ENCODE results near the gene LONP2.
"Not testable (repeated sequence)": the region's sequence is repeated elsewhere in the genome, so short reads cannot be mapped to it uniquely, and the experiment has no call there.

The LONP2 gene

DNA sequence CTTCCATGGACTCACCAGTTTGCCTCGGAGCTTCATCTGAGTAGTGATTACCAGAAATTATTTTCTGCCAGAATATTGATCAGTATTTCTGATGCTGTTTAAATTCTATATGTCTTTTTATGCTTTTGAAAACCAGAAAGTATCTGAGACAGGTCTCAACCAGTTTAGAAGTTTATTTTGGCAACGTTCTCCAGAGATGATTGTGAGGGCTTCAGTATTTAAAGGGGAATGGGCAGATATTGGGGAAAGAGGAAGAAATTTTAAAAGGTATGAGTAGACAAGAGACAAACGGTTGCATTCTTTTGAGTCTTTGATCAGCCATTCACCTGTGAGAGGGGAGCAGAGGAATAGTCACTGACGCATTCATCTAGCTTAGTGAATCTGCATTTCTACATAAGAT is 47.7 kb downstream of the LONP2 start:
- no peak for DNase-seq

DNA sequence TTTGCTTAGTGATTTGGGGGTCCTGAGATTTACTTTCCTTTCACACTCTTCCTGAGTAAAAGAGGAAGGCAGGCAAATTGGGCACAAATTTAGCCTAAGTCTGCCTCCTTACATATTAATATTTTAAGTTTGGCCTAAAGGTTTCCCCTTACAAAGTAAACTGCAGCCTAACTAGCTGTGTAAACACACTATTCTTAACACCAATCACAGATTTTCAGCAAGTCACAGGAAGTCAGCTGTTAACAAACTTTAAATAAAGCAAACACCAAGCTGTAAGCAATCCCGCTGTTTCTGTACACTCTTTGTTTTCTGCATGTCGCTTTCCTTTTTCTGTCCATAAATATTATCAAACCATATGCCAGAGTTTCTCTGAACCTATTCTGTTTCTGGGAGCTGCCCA is 48.4 kb downstream of the LONP2 start:
- no peak for DNase-seq

DNA sequence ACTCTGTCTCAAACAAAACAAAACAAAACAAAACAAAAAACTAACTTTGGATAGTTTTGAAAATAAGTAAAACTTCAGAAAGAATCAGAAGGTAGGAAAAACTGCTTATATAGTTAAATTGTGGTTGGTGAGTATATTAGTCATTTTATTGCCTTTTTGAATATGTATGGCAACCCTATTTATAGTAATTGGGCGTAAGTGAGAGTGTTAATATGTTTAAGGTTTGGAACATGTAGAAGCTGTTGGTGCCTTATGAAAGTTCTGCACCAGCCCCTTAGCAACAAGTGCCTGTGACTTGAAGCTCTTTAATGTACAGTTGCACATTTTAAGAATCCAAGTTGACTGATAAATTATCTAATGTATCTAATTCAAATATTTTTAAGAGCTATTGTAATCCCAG is 50.6 kb downstream of the LONP2 start:
- no peak for DNase-seq

DNA sequence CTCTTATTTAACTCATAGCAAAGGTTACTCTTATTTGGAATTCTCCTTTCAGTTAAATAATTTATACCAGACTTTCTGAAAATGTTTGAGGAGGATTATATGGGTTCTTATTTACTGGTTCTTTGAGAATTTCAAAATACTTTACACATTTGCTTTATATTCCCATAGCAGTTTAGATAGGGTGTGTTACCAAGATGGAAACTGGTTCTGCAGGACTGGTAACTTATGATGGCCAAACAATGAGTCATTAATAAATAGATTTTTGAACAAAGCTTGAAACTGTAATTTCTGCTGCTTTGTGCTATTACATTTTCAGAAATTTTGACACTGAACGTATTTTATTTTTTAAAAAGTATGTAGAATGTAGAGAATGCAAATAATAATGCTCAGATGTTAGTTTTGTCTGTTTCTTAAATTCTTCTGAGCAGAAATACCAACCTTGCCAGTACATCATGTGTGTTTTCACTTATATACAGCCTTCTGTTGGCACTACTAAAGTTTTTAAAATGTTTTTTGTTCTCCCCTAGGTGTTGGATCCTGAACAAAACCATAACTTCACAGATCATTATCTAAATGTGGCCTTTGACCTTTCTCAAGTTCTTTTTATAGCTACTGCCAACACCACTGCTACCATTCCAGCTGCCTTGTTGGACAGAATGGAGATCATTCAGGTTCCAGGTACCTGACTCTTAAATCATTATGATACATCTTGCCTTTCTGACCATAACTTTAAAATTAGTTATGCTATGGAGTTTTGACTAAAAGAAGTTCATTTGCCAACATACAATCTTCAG is 51.6 kb downstream of the LONP2 start:
- no peak for DNase-seq

DNA sequence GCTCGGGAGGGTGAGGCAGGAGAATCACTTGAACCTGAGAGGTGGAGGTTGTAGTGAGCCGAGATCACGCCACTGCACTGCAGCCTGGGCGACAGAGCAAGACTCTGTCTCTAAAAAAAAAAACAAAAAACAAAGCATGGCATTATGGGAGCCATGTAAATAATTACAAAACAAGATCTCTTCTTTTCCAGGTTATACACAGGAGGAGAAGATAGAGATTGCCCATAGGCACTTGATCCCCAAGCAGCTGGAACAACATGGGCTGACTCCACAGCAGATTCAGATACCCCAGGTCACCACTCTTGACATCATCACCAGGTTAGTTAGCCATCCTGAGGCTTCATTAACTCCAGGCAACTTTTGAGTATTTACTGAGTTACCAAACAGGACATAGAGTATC is 55.4 kb downstream of the LONP2 start:
- DNase-seq = no peak

DNA sequence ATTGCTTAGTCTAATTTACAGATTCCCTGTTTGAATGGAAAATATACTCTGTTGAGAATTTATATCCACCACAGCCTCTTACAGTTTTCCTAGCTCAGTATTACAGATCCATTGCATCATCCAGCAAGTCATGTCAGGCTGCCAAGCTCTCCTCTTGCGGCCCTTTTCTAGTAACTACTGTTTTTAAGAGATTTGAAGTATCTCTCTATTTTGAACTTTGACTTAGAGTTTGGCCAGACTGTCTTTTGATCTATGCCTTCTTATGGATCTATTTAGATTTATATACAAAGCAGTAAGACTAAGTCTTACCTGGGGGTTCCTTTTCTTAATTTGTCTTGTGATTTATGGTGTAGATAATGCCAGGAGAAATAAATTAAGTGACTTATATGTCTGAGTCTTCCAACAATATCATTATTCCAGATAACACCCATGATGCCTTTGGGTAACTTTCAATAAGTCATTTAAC is 56.3 kb downstream of the LONP2 start:
- DNase-seq = no peak

DNA sequence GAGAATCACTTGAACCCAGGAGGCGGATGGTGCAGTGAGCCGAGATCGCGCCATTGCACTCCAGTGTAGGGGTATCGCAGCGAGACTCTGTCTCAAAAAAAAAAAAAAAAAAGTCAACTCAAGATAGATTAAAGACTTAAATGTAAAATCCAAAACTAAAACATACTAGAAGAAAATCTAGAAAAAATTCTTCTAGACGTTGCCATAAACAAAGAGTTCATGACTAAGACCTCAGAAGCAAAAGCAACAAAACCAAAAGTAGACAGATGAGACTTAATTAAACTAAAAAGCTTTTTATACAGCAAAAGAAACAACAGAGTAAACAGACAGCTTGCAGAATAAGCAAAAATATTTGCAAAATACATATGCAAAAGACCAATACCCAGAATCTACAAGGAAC is 64.4 kb downstream of the LONP2 start:
- DNase-seq = no peak

DNA sequence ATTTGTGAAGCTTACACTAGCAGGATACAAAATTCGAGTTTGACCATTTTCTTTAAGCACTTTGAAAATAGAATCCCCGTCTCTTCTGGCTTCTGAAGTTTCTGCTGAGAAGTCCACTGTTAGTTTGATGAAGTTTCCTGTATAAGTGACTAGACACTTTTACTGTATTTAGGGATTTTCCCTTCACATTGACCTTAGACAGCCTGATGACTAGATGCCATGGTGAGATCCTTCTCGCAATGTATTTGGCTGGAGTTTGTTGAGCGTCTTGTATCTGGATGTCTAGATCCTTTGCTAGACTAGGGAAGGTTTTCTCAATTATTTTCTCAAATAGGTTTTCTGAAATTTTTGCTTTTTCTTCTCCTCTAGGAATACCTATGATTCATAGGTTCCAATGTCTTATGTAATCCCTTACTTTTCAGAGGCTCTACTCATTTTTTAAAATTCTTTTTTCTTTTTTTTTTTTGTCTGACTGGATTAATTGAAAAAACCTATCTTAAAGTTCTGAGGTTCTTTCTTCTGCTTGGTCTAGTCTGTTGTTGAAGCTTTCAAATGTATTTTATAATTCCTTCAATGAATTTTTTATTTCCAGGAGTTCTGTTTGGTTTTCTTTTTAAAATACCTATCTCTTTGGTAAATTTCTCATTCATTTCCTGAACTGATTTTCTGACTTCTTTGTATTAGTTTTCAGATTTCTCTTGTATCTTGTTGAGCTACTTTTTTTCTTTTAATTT is 67.0 kb downstream of the LONP2 start:
- no peak for DNase-seq

DNA sequence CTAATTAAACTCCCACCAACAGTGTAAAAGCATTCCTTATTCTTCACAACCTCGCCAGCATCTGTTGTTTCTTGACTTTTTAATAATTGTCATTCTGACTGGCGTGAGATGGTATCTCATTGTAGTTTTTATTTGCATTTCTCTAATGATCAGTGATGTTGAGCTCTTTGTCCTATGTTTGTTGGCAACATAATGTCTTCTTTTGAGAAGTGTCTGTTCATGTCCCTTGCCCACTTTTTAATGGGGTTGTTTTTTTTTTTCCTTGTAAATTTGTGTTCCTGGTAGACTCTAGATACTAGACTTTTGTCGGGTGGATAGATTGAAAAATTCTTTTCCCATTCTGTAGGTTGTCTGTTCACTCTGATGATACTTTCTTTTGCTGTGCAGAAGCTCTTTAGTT is 69.8 kb downstream of the LONP2 start:
- not testable (repeated sequence) for DNase-seq

DNA sequence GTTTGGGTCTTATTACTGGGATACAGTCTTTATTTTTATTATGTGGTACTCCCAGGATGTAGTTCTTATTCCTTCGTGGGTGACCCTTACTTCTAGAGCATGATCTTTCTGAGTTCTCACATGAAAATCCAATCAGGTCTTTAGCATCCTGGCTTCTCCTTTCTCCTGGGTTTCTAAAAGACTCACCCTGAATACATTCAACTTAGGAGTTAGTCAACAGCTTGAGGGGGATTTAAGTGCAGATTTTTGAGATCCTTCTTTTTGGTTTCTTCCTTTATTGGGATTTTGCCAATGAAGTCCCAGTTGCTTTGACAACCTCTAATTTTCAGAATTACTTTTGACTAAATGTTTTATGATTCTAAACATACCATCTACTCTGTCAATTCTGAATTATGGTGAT is 72.9 kb downstream of the LONP2 start:
- DNase-seq = no peak

DNA sequence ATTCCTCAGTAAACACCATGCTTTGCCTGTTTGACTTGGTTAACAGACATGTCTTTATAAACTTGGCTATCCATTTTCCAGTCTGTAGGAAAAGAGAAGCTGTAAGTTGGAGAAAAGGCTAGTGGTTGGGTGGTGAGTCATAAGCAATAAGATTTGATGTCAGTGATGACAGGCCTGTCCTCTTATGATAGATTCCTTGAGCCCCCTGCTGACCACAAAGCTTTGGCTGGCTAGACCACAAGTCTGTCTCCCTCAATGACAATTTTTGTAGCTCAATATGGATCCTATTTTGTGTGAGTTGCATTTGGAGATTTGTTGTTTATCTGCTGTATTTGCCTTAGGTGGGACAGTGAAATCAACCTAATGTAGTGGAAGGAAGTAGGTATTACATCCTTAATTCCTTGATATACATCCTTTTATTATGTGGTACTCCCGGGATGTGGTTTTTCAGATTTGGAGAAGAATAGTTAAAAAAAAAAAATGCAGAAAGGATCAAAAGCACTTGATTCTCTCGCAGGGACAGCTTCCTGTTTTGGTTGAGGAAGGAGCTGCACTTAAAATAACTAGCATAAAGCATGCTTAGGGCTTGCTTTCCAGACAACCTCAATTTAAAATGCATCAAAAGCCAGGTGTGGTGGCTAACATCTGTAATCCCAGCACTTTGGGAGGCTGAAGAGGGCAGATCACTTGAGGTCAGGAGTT is 73.7 kb downstream of the LONP2 start:
- DNase-seq = no peak

DNA sequence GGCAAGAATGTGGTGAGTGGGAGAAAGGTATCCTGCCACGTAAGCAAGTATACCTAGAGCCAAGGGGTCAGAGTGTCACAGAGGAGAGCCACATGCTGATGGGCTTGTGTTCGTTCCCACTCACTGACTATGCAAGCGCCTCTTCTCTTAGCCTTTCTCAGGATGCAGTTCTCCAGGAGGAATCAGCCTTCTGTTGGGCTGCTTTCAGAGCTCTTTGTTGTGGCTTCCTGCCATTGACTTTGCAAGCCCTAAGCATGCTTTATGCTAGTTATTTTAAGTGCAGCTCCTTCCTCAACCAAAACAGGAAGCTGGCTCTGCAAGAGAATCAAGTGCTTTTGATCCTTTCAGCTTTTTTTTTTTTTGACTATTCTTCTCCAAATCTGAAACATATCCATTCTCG is 74.5 kb downstream of the LONP2 start:
- peak; percentile 64 for DNase-seq

DNA sequence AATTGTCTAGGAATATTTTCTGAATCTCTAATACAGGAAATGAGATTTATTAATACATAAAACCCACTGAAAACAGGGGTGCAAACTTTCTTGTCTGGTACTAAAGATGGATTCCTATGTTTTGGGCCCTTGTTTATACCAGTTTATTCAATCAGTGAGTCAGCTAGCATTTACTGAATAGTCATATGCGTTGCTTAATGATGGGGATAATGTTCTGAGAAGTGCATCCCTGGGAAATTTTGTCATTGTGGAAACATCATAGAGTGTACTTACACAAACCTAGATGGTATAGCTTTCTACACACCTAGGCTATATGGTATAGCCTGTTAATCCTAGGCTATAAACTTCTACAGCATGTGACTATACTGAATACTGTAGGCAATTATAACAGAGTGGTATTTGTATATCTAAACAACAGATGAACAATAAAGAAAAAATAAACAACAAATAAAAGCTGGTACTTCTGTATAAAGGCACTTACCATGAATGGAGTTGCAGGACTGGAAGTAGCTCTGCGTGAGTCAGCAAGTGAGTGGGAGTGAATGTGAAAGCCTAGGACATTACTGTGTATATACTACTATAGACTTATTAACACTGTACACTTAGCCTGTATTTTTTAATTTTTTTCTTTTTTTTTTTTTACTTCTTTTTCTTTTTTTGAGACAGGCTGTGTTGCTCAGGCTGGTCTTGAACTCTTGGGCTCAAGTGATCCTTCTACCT is 77.4 kb downstream of the LONP2 start:
- DNase-seq = no peak

DNA sequence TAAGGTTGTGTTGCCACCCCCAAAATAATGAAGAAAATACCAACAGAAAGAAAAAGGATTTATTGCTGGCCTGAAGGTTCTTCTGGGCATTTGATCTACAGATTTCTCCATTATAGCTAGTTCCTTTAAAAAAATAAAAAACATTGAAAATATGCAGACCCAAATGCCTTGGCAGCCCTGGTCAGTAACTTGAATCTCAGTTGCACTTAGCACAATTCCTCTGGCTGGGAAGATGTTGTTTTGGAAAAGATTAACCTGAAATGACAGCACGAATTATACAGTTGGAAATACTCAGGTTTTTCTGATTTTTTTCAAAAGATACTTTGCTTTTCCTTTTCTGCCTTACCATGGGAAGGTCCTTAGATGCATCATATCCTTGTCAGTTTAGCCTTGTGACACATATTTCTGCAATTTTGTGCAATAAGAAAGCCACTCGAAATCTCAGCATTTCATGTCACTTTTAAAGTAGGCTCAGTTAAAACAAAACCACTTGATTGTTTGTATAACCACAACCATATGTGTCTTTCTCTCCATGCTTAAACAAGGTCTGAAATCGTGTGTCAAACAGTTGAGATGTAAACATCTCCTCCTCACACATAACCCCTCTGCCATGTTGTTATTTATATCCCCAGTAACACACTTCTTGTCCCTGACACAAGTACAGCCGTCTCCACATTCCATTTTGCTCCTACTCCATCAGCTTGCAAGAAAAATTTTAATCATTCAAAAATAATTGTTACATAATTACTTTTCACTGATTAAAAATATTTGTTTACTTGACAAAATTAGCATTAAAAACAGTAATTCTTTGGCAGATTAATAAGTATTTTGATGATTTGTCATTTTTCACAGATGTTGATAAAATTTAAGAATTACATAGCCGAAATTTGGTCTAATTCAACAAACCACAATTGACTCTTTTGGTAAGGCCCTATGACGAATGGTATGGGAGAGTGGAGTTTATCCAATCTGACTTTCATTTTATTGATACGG is 80.0 kb downstream of the LONP2 start:
- no peak for DNase-seq

DNA sequence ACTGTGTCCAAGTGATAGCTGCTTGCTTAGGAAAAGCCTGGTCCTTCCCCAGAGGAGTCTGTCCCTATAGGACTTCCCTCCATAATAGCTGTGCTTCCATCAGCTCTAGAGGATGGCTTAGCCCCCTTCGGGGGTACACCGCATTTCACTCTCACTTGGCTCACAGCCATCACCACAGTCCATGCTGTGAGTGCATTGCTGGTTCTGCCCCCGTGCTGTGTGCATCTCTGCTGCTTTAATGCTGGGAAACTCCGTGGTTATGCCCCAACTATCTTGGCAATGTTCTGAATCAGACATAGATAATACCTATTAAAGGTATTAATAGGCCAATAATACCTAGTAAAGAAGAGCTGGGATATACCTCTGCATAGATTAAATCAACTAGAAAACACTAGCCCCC is 82.8 kb downstream of the LONP2 start:
- no peak for DNase-seq

DNA sequence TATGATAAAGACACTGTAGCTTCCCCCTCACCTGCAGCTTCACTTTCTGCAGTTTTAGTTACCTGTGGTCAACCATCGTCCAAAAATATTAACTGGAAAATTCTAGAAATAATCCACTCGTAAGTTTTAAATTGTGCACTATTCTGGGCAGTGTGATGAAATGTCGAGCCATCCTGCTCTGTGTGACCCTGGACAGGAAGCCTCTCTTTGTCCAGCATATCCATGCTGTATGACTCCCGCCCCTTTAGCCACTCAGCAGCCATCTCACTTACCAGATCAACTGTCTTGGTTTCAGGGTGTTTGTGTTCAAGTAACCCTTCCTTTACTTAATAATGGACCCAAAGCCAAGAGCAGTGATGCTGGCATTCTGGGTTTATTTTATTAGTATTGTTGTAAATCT is 85.0 kb downstream of the LONP2 start:
- DNase-seq = no peak

DNA sequence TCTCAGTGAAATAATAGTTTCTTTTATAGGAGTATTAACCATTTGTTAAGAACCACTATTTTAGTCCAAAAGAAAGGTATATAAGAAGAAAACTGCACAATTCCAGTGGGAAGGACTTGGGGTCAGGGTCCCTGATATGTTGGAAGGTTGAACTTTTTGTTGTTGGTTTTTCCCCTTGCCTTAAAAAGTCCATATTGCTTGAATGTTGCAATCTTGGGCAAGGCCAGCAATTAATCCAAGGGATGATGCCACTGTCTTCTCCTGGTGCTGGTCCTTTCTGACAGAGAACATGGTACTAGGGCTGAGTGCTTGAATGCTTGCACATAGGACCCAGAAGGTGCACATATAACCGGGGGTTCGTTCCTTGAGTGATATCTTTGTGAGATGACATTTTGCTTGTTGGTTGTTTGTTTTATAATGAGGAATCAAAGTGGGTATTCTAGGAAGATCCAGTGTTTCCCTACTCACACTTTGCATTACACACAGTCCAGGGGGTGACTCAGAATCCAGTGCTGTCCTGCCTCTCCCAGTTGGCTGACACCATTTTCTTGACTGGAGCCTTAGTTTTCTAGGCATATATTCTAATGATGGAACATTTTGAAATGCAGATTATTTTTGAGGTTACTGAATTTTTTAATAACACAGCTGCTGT is 86.2 kb downstream of the LONP2 start:
- DNase-seq = no peak

DNA sequence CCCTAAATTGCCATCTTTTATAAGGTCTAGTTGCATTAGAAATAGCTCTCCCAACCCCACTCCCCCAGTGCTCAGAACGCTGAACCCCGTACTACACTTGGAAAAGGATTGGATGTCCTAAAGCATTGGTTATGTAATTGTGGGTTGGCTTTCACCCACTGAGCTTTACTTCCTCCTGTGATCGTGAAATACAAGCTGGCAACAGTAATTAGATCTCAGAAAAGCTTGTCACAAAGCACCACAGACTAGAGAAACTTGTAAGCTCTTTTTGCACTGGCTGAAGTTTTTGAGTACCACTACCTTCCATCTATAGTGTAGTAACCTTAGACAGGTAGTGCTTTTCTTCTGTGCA is 86.7 kb downstream of the LONP2 start:
- no peak for DNase-seq

DNA sequence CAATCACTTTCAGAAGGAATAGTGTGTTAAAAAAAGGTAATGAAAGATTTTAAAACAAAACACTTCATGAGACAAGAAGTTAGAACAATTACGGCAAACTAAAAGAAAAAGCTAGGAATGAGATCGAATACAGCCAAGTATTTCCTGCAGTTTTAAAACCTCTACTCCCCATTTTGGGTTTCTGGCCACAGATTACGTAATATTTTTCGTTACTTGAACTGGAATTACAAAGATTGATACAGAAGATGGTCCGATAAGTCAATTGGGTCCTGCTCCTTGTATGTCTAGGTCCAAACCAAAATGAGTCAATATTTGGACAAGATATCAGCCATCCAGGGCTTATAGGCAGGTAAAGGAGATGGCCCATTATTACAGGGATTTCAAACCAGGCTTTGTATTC is 88.9 kb downstream of the LONP2 start:
- DNase-seq = no peak

DNA sequence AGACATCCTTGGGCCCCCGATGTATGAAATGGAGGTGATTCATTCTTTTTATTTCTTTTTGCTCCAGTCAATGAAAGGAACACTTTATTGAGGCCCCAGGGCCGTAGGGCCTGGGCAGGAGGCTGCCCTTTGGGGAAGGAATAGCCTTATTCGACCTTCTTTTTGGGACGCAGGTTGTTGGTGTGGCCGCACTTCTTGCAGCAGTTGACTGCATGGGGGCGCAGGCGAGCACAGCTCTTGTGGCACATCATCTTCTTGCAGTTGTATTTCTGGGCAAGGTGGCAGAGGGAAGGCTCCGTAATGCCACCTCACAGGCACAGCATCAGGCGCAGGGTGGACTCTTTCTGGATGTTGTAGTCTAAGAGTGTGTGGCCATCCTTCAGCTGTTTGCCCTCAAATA is 90.2 kb downstream of the LONP2 start:
- DNase-seq = no peak

DNA sequence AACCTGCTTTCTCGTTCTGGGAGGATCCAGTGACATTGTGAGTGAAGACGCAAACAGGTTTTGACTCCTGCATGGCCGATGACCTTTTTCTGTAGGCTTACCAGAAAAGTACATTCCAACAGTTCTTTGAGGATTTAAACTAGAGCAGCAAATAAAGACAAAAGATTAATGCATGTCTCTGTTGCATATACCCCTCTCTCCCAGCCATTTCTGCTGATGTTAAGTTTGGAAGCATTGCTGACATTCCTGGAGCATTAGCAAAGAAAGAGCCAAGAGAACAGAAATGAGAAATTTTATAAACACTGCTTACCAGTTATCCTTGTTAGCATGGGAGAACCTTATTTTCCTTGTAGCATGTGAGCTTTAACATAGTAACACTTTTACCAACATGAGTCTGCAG is 91.9 kb downstream of the LONP2 start:
- no peak for DNase-seq

DNA sequence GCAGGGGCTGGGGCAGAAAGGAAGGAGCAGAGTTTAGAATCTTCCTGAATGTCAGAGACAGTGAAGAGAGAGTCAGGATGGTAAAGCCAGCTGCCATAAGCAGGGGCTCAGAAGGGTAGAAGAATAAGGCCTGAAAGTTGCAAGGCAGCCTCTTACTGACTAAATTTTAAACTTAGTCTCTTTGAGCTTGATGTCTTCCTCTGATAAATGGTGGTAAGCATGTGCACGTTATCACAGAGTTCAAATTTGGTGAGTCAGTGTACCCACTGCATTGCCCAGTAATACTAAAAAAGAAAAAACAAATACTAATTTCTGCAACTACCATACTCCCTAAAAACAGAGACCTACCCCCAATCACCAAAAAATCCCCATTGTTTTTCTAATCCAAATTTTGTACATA is 96.0 kb downstream of the LONP2 start:
- DNase-seq = no peak

Measured in activated CD8-positive, alpha-beta memory T cell treated with anti-CD3 and anti-CD28 coated beads for 24 hours (primary cell).